K562 (cell line): Measurements from ENCODE around the gene ACBD4. TPM values are rescaled to one million over a fixed set of nuclear protein-coding genes. Genes with fewer than 3 reads are reported as not detected.

Experiments used
- ASH1L ChIP-seq: fragments of 450-650 bp; IDR thresholded peaks from 2 replicates; pipeline ENCODE4 v1.6.1; 2018; ENCODE audit warnings: borderline replicate concordance, mild to moderate bottlenecking, low read depth; ENCODE audit not compliant: partially characterized antibody
- BRD9 ChIP-seq: fragments of 450-650 bp; IDR thresholded peaks from 2 replicates; pipeline ENCODE4 v1.6.1; 2018; ENCODE audit warnings: low read depth; ENCODE audit not compliant: partially characterized antibody
- CBX8 ChIP-seq: fragments of 200-600 bp; sonication (generic); IDR thresholded peaks from 2 replicates; pipeline ENCODE4 v1.6.1; 2012; ENCODE audit warnings: borderline replicate concordance, mixed run types, low read depth, mild to moderate bottlenecking, moderate library complexity, mixed read lengths, low read length, control low read depth, inconsistent platforms; ENCODE audit not compliant: poor library complexity, severe bottlenecking; ENCODE audit errors: extremely low read depth
- CHD1 ChIP-seq: fragments of 200-600 bp; sonication (generic); IDR thresholded peaks from one replicate; pipeline ENCODE4 v1.6.1; 2012; ENCODE audit warnings: mild to moderate bottlenecking, moderate library complexity, low read length, inconsistent platforms
- DEAF1 ChIP-seq: fragments of 450-650 bp; formaldehyde crosslinking; IDR thresholded peaks from 2 replicates; pipeline ENCODE4 v1.4.0; 2020; ENCODE audit warnings: mild to moderate bottlenecking, moderate library complexity
- DNMT1 ChIP-seq: fragments of 450-650 bp; IDR thresholded peaks from 2 replicates; pipeline ENCODE4 v1.6.1; 2016; ENCODE audit warnings: antibody characterized with exemption, mild to moderate bottlenecking
- GATA2 ChIP-seq: sonication (generic); formaldehyde crosslinking; IDR thresholded peaks from 2 replicates; pipeline ENCODE4 v1.4.0; 2020; ENCODE audit warnings: mild to moderate bottlenecking, missing genetic modification reagents
- KAT7 ChIP-seq: sonication (generic); formaldehyde crosslinking; IDR thresholded peaks from 2 replicates; pipeline ENCODE4 v1.8.0; 2022; ENCODE audit warnings: missing genetic modification reagents, mild to moderate bottlenecking, borderline replicate concordance
- MEF2A ChIP-seq: IDR thresholded peaks from 2 replicates; pipeline ENCODE4 v1.6.1; 2011; ENCODE audit warnings: low read depth, mild to moderate bottlenecking, low read length, moderate library complexity; ENCODE audit not compliant: control insufficient read depth
- NFYB ChIP-seq: IDR thresholded peaks from 2 replicates; pipeline ENCODE4 v1.6.1; 2011; ENCODE audit warnings: mild to moderate bottlenecking, moderate library complexity; ENCODE audit not compliant: insufficient read length; ENCODE audit errors: extremely low read depth
- POLR2H ChIP-seq: IDR thresholded peaks from 2 replicates; pipeline ENCODE4 v1.6.1; 2016; ENCODE audit warnings: missing genetic modification characterization, low read depth, mild to moderate bottlenecking, control low read depth, missing compliant biosample characterization, moderate library complexity
- PTTG1 ChIP-seq: fragments of 450-650 bp; IDR thresholded peaks from 2 replicates; pipeline ENCODE4 v1.6.1; 2016; ENCODE audit warnings: low read depth, mild to moderate bottlenecking, missing genetic modification characterization, missing compliant biosample characterization
- TEAD4 ChIP-seq, 2 experiments: sonication (generic) in 1 of 2; formaldehyde crosslinking in 1 of 2; IDR thresholded peaks; 2 replicates each; pipeline versions ENCODE4 v1.6.1 to v1.8.0; 2012 to 2022; ENCODE audit warnings: borderline replicate concordance in 1 of 2, inconsistent platforms in 1 of 2, low read length in 1 of 2, mild to moderate bottlenecking in 1 of 2, missing genetic modification reagents in 1 of 2
- ZNF175 ChIP-seq: fragments of 200-800 bp; sonication (Bioruptor generic); IDR thresholded peaks from 2 replicates; pipeline ENCODE4 v1.6.1; 2016; ENCODE audit warnings: low read depth, mild to moderate bottlenecking, missing genetic modification characterization, missing compliant biosample characterization
- ZNF232 ChIP-seq: sonication (generic); formaldehyde crosslinking; IDR thresholded peaks from 2 replicates; pipeline ENCODE4 v1.8.0; 2022; ENCODE audit warnings: mild to moderate bottlenecking, missing genetic modification reagents
- ZNF79 ChIP-seq: fragments of 250-450 bp; sonication (Bioruptor Pico); IDR thresholded peaks from 2 replicates; pipeline ENCODE4 v1.4.0; 2020; ENCODE audit warnings: low read depth, mild to moderate bottlenecking, moderate library complexity
- polyA plus RNA-seq, 8 experiments: library from polyadenylated mRNA; depleted of rRNA in 4 of 8; stranded (reverse) in 5 of 8; unstranded in 3 of 8; fragments of >200 nt; fragmentation: Nextera tagmentation in 2 of 8; fragmentation: Illumina TruSeq in 1 of 8; extraction: Ambion mirVana in 2 of 8; extraction: Trizol in 1 of 8; gene quantifications; 2 replicates each; pipeline versions ENCODE4 v1.2.1 to v1.2.3, GENCODE V29; 2011 to 2014; ENCODE audit warnings: inconsistent platforms in 1 of 8, missing spikeins in 1 of 8
- total RNA-seq, 7 experiments: library from RNA; depleted of rRNA in 6 of 7; stranded (reverse); fragments of >200 nt in 6 of 7; fragmentation: Illumina TruSeq in 2 of 7; extraction: Trizol in 2 of 7; gene quantifications; 2 replicates each; pipeline versions ENCODE4 v1.2.1 to v1.2.3, GENCODE V29; 2011 to 2021; ENCODE audit warnings: low replicate concordance in 1 of 7
- TF ChIP-seq, protein P1 (sequence below): IDR thresholded peaks from 2 replicates; pipeline ENCODE4 v1.6.1; 2014; ENCODE audit warnings: antibody characterized with exemption
- TF ChIP-seq, protein P2 (sequence below): fragments of 250-450 bp; sonication (Bioruptor Pico); IDR thresholded peaks from 2 replicates; pipeline ENCODE4 v1.9.0; 2021; ENCODE audit warnings: mild to moderate bottlenecking, inconsistent platforms
- TF ChIP-seq, protein P3 (sequence below): fragments of 450-650 bp; formaldehyde crosslinking; IDR thresholded peaks from 2 replicates; pipeline ENCODE4 v1.4.0; 2020; ENCODE audit warnings: mild to moderate bottlenecking, moderate library complexity

ACBD4 gene
- total and polyA plus RNA-seq, 9 of the 15 experiments (the other 6 are each of a cell fraction or from before 2014, with no cell fraction given): 0.14 to 6.9 (median 4.6) TPM

- TF ChIP-seq TEAD4 (IDR thresholded peaks at IDR 0.05; ENCODE audit: low read length): peak; percentile 65
- no peak for TF ChIP-seq TEAD4 (CRISPR knock-in tag; IDR thresholded peaks at IDR 0.05; ENCODE audit: borderline replicate concordance)
- 0 out of 2 replicates have a peak, but pooled peaks have one; percentile 85 for TF ChIP-seq ZNF175 (CRISPR knock-in tag)
- TF ChIP-seq KAT7 (CRISPR knock-in tag): no peak
- TF ChIP-seq DNMT1: no peak
- no peak for TF ChIP-seq ZNF232 (CRISPR knock-in tag)
- TF ChIP-seq GATA2 (CRISPR knock-in tag): 0 out of 2 replicates have a peak, but pooled peaks have one; percentile 36
- TF ChIP-seq, protein P1, sequence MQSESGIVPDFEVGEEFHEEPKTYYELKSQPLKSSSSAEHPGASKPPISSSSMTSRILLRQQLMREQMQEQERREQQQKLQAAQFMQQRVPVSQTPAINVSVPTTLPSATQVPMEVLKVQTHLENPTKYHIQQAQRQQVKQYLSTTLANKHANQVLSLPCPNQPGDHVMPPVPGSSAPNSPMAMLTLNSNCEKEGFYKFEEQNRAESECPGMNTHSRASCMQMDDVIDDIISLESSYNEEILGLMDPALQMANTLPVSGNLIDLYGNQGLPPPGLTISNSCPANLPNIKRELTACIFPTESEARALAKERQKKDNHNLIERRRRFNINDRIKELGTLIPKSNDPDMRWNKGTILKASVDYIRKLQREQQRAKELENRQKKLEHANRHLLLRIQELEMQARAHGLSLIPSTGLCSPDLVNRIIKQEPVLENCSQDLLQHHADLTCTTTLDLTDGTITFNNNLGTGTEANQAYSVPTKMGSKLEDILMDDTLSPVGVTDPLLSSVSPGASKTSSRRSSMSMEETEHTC: peak; percentile 63; the same call in 1 of the 2 replicates
- TF ChIP-seq PTTG1 (tag): 0 out of 2 replicates have a peak, but pooled peaks have one; percentile 23
- no peak for TF ChIP-seq POLR2H
- TF ChIP-seq BRD9: peak; percentile 82
- TF ChIP-seq, protein P2, sequence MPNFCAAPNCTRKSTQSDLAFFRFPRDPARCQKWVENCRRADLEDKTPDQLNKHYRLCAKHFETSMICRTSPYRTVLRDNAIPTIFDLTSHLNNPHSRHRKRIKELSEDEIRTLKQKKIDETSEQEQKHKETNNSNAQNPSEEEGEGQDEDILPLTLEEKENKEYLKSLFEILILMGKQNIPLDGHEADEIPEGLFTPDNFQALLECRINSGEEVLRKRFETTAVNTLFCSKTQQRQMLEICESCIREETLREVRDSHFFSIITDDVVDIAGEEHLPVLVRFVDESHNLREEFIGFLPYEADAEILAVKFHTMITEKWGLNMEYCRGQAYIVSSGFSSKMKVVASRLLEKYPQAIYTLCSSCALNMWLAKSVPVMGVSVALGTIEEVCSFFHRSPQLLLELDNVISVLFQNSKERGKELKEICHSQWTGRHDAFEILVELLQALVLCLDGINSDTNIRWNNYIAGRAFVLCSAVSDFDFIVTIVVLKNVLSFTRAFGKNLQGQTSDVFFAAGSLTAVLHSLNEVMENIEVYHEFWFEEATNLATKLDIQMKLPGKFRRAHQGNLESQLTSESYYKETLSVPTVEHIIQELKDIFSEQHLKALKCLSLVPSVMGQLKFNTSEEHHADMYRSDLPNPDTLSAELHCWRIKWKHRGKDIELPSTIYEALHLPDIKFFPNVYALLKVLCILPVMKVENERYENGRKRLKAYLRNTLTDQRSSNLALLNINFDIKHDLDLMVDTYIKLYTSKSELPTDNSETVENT (CRISPR knock-in tag): no peak
- TF ChIP-seq, protein P3, sequence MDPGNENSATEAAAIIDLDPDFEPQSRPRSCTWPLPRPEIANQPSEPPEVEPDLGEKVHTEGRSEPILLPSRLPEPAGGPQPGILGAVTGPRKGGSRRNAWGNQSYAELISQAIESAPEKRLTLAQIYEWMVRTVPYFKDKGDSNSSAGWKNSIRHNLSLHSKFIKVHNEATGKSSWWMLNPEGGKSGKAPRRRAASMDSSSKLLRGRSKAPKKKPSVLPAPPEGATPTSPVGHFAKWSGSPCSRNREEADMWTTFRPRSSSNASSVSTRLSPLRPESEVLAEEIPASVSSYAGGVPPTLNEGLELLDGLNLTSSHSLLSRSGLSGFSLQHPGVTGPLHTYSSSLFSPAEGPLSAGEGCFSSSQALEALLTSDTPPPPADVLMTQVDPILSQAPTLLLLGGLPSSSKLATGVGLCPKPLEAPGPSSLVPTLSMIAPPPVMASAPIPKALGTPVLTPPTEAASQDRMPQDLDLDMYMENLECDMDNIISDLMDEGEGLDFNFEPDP (CRISPR knock-in tag): no peak
- TF ChIP-seq ASH1L: no peak
- no peak for TF ChIP-seq NFYB
- peak; percentile 74 for TF ChIP-seq CHD1
- TF ChIP-seq MEF2A: no peak
- no peak for TF ChIP-seq DEAF1
- 0 out of 2 replicates have a peak, but pooled peaks have one; percentile 52 for TF ChIP-seq ZNF79 (CRISPR knock-in tag)
- no peak for TF ChIP-seq CBX8
Measured at GRCh38 chr17:45146890-45147580, 11.5 kb downstream of the ACBD4 start (continued).
